HCT116 (cell line): ENCODE measurements around the gene GSK3A. TPM values are rescaled to one million over a fixed set of nuclear protein-coding genes. Genes with fewer than 3 reads are reported as not detected.

Source experiments
- ATAC-seq: fragments of 200-7000 bp; cut with Tn5 transposase; 2 replicates; pipeline ENCODE4 v1.9.1; 2020; ENCODE audit warnings: mild to moderate bottlenecking, moderate library complexity
- BruUV-seq: library from RNA; stranded (reverse); fragments of 400-500 nt; replicated peaks from 2 replicates; lab custom pipeline; 2021; lab: Mats Ljungman, UMichigan
- CTCF ChIA-PET: fragments of 300-600 bp; sonication (Branson Sonifier 250); formaldehyde crosslinking; loops from one replicate; lab custom pipeline; 2021; ENCODE audit warnings: antibody characterized with exemption; lab: Charles Lee
- POLR2A ChIA-PET: fragments of 300-600, 350-600 bp; sonication (Branson Sonifier 250); formaldehyde crosslinking; loops from one replicate; lab custom pipeline; 2021; ENCODE audit warnings: antibody characterized with exemption; lab: Charles Lee
- RAD21 ChIA-PET, 2 experiments: fragments of 300-600 bp; sonication (Branson Sonifier 250); formaldehyde crosslinking; loops; one replicate each; lab custom pipeline; 2023; ENCODE audit warnings: low total read pairs in 2 of 2; ENCODE audit not compliant: uncharacterized antibody in 2 of 2, unreplicated experiment in 2 of 2, low non-redundant PET in 1 of 2; lab: Charles Lee
- DNase-seq: peaks from one replicate; pipeline ENCODE4 v3.0.0-alpha.2; 2010; ENCODE audit warnings: low read depth, low spot score
- H2AFZ ChIP-seq: fragments of 200-600 bp; shearing (Covaris generic), sonication (generic); 2 replicates; pipeline ENCODE4 v1.6.1; 2017; ENCODE audit warnings: low read depth, mixed run types, mixed read lengths, antibody characterized with exemption, low read length; ENCODE audit not compliant: poor library complexity, severe bottlenecking
- H3K27ac ChIP-seq: 2 replicates; pipeline ENCODE4 v1.5.1; 2012; ENCODE audit warnings: low read depth, low read length
- H3K27me3 ChIP-seq: fragments of 200-600 bp; sonication (generic); 2 replicates; pipeline ENCODE4 v1.6.1; 2016; ENCODE audit warnings: mixed run types, low read length, mixed read lengths; ENCODE audit not compliant: insufficient read depth
- H3K36me3 ChIP-seq, 2 experiments: fragments of 200-500 bp in 1 of 2; fragments of 200-600 bp in 1 of 2; sonication (Bioruptor generic) in 1 of 2; sonication (generic) in 1 of 2; 2 replicates each; pipeline versions ENCODE4 v1.5.1 to v1.6.1; 2014 to 2016; ENCODE audit warnings: low read length in 2 of 2, inconsistent platforms in 1 of 2, mixed read lengths in 1 of 2, mixed run types in 1 of 2; ENCODE audit not compliant: insufficient read depth in 2 of 2, control insufficient read depth in 1 of 2
- H3K4me1 ChIP-seq, 2 experiments: fragments of 200-600 bp in 1 of 2; sonication (generic) in 1 of 2; 2 replicates each; pipeline versions ENCODE4 v1.5.1 to v1.6.1; 2012 to 2017; ENCODE audit warnings: low read length in 2 of 2, inconsistent platforms in 1 of 2, mild to moderate bottlenecking in 1 of 2, mixed read lengths in 1 of 2, mixed run types in 1 of 2, moderate library complexity in 1 of 2; ENCODE audit not compliant: insufficient read depth in 2 of 2, control insufficient read depth in 1 of 2
- H3K4me2 ChIP-seq: fragments of 200-600 bp; sonication (generic); 2 replicates; pipeline ENCODE4 v1.6.1; 2017; ENCODE audit warnings: mixed run types, low read length, mixed read lengths
- H3K4me3 ChIP-seq, 2 experiments: fragments of 200-600 bp in 1 of 2; sonication (generic) in 1 of 2; replicated peaks in 1 of 2; 2 replicates each; pipeline ENCODE4 v1.5.1; 2011 to 2016; ENCODE audit warnings: low read length in 2 of 2, control low read depth in 1 of 2, low read depth in 1 of 2, mild to moderate bottlenecking in 1 of 2, mixed read lengths in 1 of 2, mixed run types in 1 of 2
- H3K79me2 ChIP-seq: fragments of 200-600 bp; sonication (generic); 2 replicates; pipeline ENCODE4 v1.6.1; 2017; ENCODE audit warnings: mild to moderate bottlenecking, mixed run types, low read length, moderate library complexity, mixed read lengths; ENCODE audit not compliant: insufficient read depth
- H3K9ac ChIP-seq: fragments of 200-600 bp; sonication (generic); 2 replicates; pipeline ENCODE4 v1.6.1; 2016; ENCODE audit warnings: low read length, mixed read lengths
- H3K9me2 ChIP-seq: fragments of 200-600 bp; sonication (generic), shearing (Covaris generic); 2 replicates; pipeline ENCODE4 v1.6.1; 2017; ENCODE audit warnings: mixed run types, mild to moderate bottlenecking, moderate library complexity; ENCODE audit not compliant: insufficient read depth
- H3K9me3 ChIP-seq, 2 experiments: fragments of 200-500 bp in 1 of 2; fragments of 200-600 bp in 1 of 2; sonication (Bioruptor generic) in 1 of 2; sonication (generic) in 1 of 2; 2 replicates each; pipeline ENCODE4 v1.6.1; 2014 to 2017; ENCODE audit warnings: low read length in 2 of 2, mixed read lengths in 2 of 2, inconsistent platforms in 1 of 2, low read depth in 1 of 2, mild to moderate bottlenecking in 1 of 2, mixed run types in 1 of 2, moderate library complexity in 1 of 2; ENCODE audit not compliant: control insufficient read depth in 1 of 2, insufficient read depth in 1 of 2
- H4K20me1 ChIP-seq: fragments of 200-600 bp; sonication (generic), shearing (Covaris generic); 2 replicates; pipeline ENCODE4 v1.6.1; 2017; ENCODE audit warnings: mixed run types, mild to moderate bottlenecking, moderate library complexity; ENCODE audit not compliant: insufficient read depth
- ATF3 ChIP-seq: IDR thresholded peaks from 2 replicates; pipeline ENCODE4 v1.6.1; 2012
- CEBPB ChIP-seq: IDR thresholded peaks from 2 replicates; pipeline ENCODE4 v1.6.1; 2012; ENCODE audit warnings: low read depth
- CTCF ChIP-seq, 3 experiments: fragments of 200-600 bp in 1 of 3; sonication (generic) in 1 of 3; IDR thresholded peaks in 2 of 3; conservative IDR thresholded peaks in 1 of 3; 2 replicates each; pipeline ENCODE4 v1.5.1; 2012 to 2017; ENCODE audit warnings: low read depth in 2 of 3, low read length in 2 of 3, antibody characterized with exemption in 1 of 3, borderline replicate concordance in 1 of 3, control low read depth in 1 of 3, mild to moderate bottlenecking in 1 of 3, mixed read lengths in 1 of 3, mixed run types in 1 of 3, moderate library complexity in 1 of 3; ENCODE audit not compliant: insufficient read depth in 1 of 3
- EGR1 ChIP-seq: IDR thresholded peaks from 2 replicates; pipeline ENCODE4 v1.6.1; 2012; ENCODE audit warnings: low read depth
- EZH2phosphoT487 ChIP-seq: fragments of 200-600 bp; IDR thresholded peaks from 2 replicates; pipeline ENCODE4 v1.6.1; 2018; ENCODE audit warnings: antibody characterized with exemption, borderline replicate concordance
- POLR2A ChIP-seq: IDR thresholded peaks from 2 replicates; pipeline ENCODE4 v1.7.0; 2011; ENCODE audit warnings: borderline replicate concordance; ENCODE audit not compliant: insufficient read depth, insufficient read length; ENCODE audit errors: extremely low read depth
- RAD21 ChIP-seq: IDR thresholded peaks from 2 replicates; pipeline ENCODE4 v1.6.1; 2012; ENCODE audit warnings: low read depth, mild to moderate bottlenecking
- SIN3A ChIP-seq: IDR thresholded peaks from 2 replicates; pipeline ENCODE4 v1.6.1; 2012; ENCODE audit warnings: low read depth
- SP1 ChIP-seq: IDR thresholded peaks from 2 replicates; pipeline ENCODE4 v1.6.1; 2012; ENCODE audit warnings: low read depth
- TCF7L2 ChIP-seq: IDR thresholded peaks from 2 replicates; pipeline ENCODE4 v1.7.0; 2011; ENCODE audit warnings: borderline replicate concordance, inconsistent platforms; ENCODE audit not compliant: insufficient read depth, insufficient read length; ENCODE audit errors: extremely low read depth
- ZBTB33 ChIP-seq: IDR thresholded peaks from 2 replicates; pipeline ENCODE4 v1.6.1; 2011; ENCODE audit warnings: mild to moderate bottlenecking, low read length, moderate library complexity; ENCODE audit not compliant: insufficient replicate concordance; ENCODE audit errors: extremely low read depth
- intact Hi-C: fragments of 100-400 bp; cut with micrococcal nuclease; formaldehyde crosslinking; loops from 2 replicates; pipeline ENCODE4 v1.10.0; 2022
- total RNA-seq: library from RNA; stranded (reverse); gene quantifications from one replicate; pipeline ENCODE4 v1.2.1, GENCODE V29; 2021; ENCODE audit not compliant: unreplicated experiment
- TF ChIP-seq, protein P1 (sequence below): IDR thresholded peaks from 2 replicates; pipeline ENCODE4 v1.6.1; 2012

GSK3A gene
- total RNA-seq, 1 experiment from 2014 or later = 57.2 TPM

GRCh38 chr19:42290136-42290522 is 47.7 kb upstream of the GSK3A start:
- POLR2A ChIA-PET = no interaction called here
- Histone ChIP-seq H3K9me3 (no peaks in the 10 kb centered on the region), H2AFZ (no peak overlapping the region), H4K20me1 (no peaks in the 10 kb centered on the region), H3K4me2 (no peak overlapping the region), H3K27me3 (no peaks in the 10 kb centered on the region), H3K79me2 (peaks cover 11% of the 10 kb centered on the region; the same call in 1 of the 2 replicates), H3K27ac (no peak overlapping the region; the same call in 1 of the 2 replicates), H3K36me3 (peaks cover 18 to 21% of the 10 kb centered on the region in 2 experiments), H3K4me3 (no peak overlapping the region), H3K9ac (no peak overlapping the region), H3K4me1 (peaks cover 9 to 31% of the 10 kb centered on the region in 2 experiments; a peak in 3 of 4 replicates), H3K9me2 (no peaks in the 10 kb centered on the region)
- DNase-seq = no peak
- ATAC-seq = no peak
- CTCF ChIA-PET = interaction anchor here (4.2 kb wide), 1 partner anchor 44 kb away, joined by 17 read pairs; no protein-coding TSS in a partner anchor
- RAD21 ChIA-PET = no interaction called here
- intact Hi-C loops = no loop called here
- no peak for TF ChIP-seq RAD21
- no TSS peak for BruUV-seq

- Histone ChIP-seq H3K4me2 (no peak overlapping the region), H3K4me3 (no peak overlapping the region), H3K9me3 (no peaks in the 10 kb centered on the region), H3K9ac (no peak overlapping the region), H3K36me3 (peaks cover 18 to 21% of the 10 kb centered on the region in 2 experiments)
- DNase-seq = no peak
- CTCF ChIA-PET = interaction anchor here (4.2 kb wide), 1 partner anchor 44 kb away, joined by 17 read pairs; no protein-coding TSS in a partner anchor
- TF ChIP-seq EZH2phosphoT487 (no peak), ZBTB33 (no peak), EGR1 (no peak), TCF7L2 (no peak), CEBPB (no peak), POLR2A (no peak), ATF3 (no peak), SIN3A (no peak), SP1 (no peak), CTCF (IDR thresholded peaks at IDR 0.05 in 2 of 3, conservative IDR thresholded peaks at IDR 0.05 in 1 of 3; ENCODE audit: borderline replicate concordance in 1 of 3, insufficient read depth in 1 of 3, low read depth in 2 of 3, low read length in 2 of 3) (no peak)
- TF ChIP-seq, protein P1, sequence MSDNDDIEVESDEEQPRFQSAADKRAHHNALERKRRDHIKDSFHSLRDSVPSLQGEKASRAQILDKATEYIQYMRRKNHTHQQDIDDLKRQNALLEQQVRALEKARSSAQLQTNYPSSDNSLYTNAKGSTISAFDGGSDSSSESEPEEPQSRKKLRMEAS = no peak
- TF ChIP-seq, all 23 proteins: peak for 0
- H3K4me1 ChIP-seq = peaks cover 11 to 36% of the 10 kb centered on the region in 2 experiments; a peak in 3 of 4 replicates
- no peaks in the 10 kb centered on the region for H4K20me1 ChIP-seq
- H3K79me2 ChIP-seq = peaks cover 17% of the 10 kb centered on the region; the same call in 1 of the 2 replicates
- peak overlapping the region; percentile 18; the same call in 1 of the 2 replicates for H3K27ac ChIP-seq
- H3K9me2 ChIP-seq = no peaks in the 10 kb centered on the region
- intact Hi-C loops = no loop called here
- H3K27me3 ChIP-seq = no peaks in the 10 kb centered on the region
- ChIA-PET RAD21 (no interaction called here), POLR2A (no interaction called here)
- no peak for ATAC-seq
- no TSS peak for BruUV-seq
- no peak overlapping the region for H2AFZ ChIP-seq
Observed at GRCh38 chr19:42289556-42290041, 47.2 kb upstream of the GSK3A start.
